H1 (cell line): ENCODE results near the gene PLCB1. TPM values are rescaled to one million over a fixed set of nuclear protein-coding genes. Genes with fewer than 3 reads are reported as not detected.

ENCODE experiments used
- CTCF ChIA-PET: fragments of 300-600 bp; sonication (Branson Sonifier 250); formaldehyde crosslinking; loops from one replicate; lab custom pipeline; 2021; ENCODE audit not compliant: partially characterized antibody; lab: Charles Lee
- POLR2A ChIA-PET: fragments of 300-600 bp; sonication (Branson Sonifier 250); formaldehyde crosslinking; loops from one replicate; lab custom pipeline; 2021; ENCODE audit warnings: inconsistent platforms; ENCODE audit not compliant: partially characterized antibody; lab: Charles Lee
- DNase-seq, 2 experiments: peaks; one replicate each; pipeline versions ENCODE4 v3.0.0 to v3.0.0-alpha.2; 2010 to 2022; ENCODE audit warnings: low spot score in 2 of 2, low read depth in 1 of 2, mixed read lengths in 1 of 2
- FAIRE-seq: peaks from 2 replicates; lab custom pipeline; 2011; peaks lifted over from hg19 to GRCh38; lab: Jason Lieb, UNC
- H2AFZ ChIP-seq: 2 replicates; pipeline ENCODE4 v1.8.1; 2012; ENCODE audit warnings: low read length, inconsistent platforms
- H2AK5ac ChIP-seq: 2 replicates; pipeline ENCODE4 v1.6.1; 2013; ENCODE audit warnings: low read depth, low read length
- H2BK120ac ChIP-seq: replicated peaks from 2 replicates; pipeline ENCODE3; 2013; ENCODE audit warnings: low read depth, low read length, inconsistent platforms
- H2BK12ac ChIP-seq: 2 replicates; pipeline ENCODE4 v1.6.1; 2013; ENCODE audit warnings: low read depth, low read length
- H2BK15ac ChIP-seq: 2 replicates; pipeline ENCODE4 v1.6.1; 2013; ENCODE audit warnings: low read length
- H2BK20ac ChIP-seq: 2 replicates; pipeline ENCODE4 v1.6.1; 2013; ENCODE audit warnings: low read length
- H2BK5ac ChIP-seq: 2 replicates; pipeline ENCODE4 v1.6.1; 2013; ENCODE audit warnings: low read depth, low read length
- H3K14ac ChIP-seq: 2 replicates; pipeline ENCODE4 v1.6.1; 2013; ENCODE audit warnings: inconsistent platforms; ENCODE audit not compliant: insufficient read length
- H3K18ac ChIP-seq: 2 replicates; pipeline ENCODE4 v1.6.1; 2013; ENCODE audit warnings: low read length; ENCODE audit errors: extremely low read depth
- H3K23ac ChIP-seq: 2 replicates; pipeline ENCODE4 v1.6.1; 2013; ENCODE audit warnings: inconsistent platforms; ENCODE audit not compliant: insufficient read length
- H3K23me2 ChIP-seq: 2 replicates; pipeline ENCODE4 v1.6.1; 2013; ENCODE audit warnings: low read depth, low read length
- H3K27ac ChIP-seq: 2 replicates; pipeline ENCODE4 v1.6.1; 2011; ENCODE audit warnings: low read depth, low read length, inconsistent platforms
- H3K27me3 ChIP-seq, 4 experiments: replicated peaks in 1 of 4; 1 replicate in 1 of 4; 2 replicates in 3 of 4; pipeline versions ENCODE4 v1.6.1 to v1.8.1; 2011 to 2013; ENCODE audit warnings: low read length in 3 of 4, mild to moderate bottlenecking in 3 of 4, inconsistent platforms in 2 of 4, mixed read lengths in 2 of 4, moderate library complexity in 1 of 4; ENCODE audit not compliant: control insufficient read depth in 3 of 4, insufficient read depth in 3 of 4; ENCODE audit errors: extremely low read depth in 1 of 4
- H3K36me3 ChIP-seq, 4 experiments: 2 replicates each; pipeline versions ENCODE4 v1.6.1 to v1.8.1; 2011 to 2013; ENCODE audit warnings: mild to moderate bottlenecking in 4 of 4, low read length in 3 of 4, moderate library complexity in 2 of 4, control low read depth in 1 of 4, inconsistent platforms in 1 of 4; ENCODE audit not compliant: insufficient read depth in 4 of 4, control insufficient read depth in 2 of 4
- H3K4ac ChIP-seq: replicated peaks from 2 replicates; pipeline ENCODE3; 2013; ENCODE audit warnings: low read length, low read depth, mixed read lengths, inconsistent platforms; ENCODE audit not compliant: insufficient read length
- H3K4me1 ChIP-seq, 4 experiments: replicated peaks in 1 of 4; 1 replicate in 1 of 4; 2 replicates in 3 of 4; pipeline versions ENCODE4 v1.6.1 to v1.8.1; 2011 to 2013; ENCODE audit warnings: low read length in 3 of 4, inconsistent platforms in 2 of 4, mixed read lengths in 1 of 4; ENCODE audit not compliant: insufficient read depth in 4 of 4, control insufficient read depth in 3 of 4
- H3K4me2 ChIP-seq, 2 experiments: 2 replicates each; pipeline versions ENCODE4 v1.6.1 to v1.8.1; 2011 to 2013; ENCODE audit warnings: low read depth in 2 of 2, low read length in 2 of 2, control low read depth in 1 of 2, inconsistent platforms in 1 of 2, mild to moderate bottlenecking in 1 of 2; ENCODE audit not compliant: insufficient read depth in 1 of 2
- H3K4me3 ChIP-seq, 4 experiments: fragments of 200-600, 300-600 bp in 1 of 4; sonication (generic), shearing (Covaris generic), sonication (Bioruptor Twin) in 1 of 4; 2 replicates each; pipeline versions ENCODE4 v1.5.1 to v1.8.1; 2011 to 2016; ENCODE audit warnings: low read length in 4 of 4, low read depth in 3 of 4, control low read depth in 2 of 4, inconsistent platforms in 2 of 4, mild to moderate bottlenecking in 2 of 4, mixed read lengths in 1 of 4, moderate library complexity in 1 of 4; ENCODE audit not compliant: insufficient read depth in 2 of 4; ENCODE audit errors: extremely low read depth in 1 of 4
- H3K56ac ChIP-seq: replicated peaks from 2 replicates; pipeline ENCODE3; 2013; ENCODE audit warnings: low read depth, mild to moderate bottlenecking, mixed read lengths, low read length, inconsistent platforms; ENCODE audit not compliant: insufficient read length
- H3K79me1 ChIP-seq: 2 replicates; pipeline ENCODE4 v1.6.1; 2013; ENCODE audit warnings: low read depth, low read length, control low read depth
- H3K79me2 ChIP-seq, 2 experiments: 2 replicates each; pipeline versions ENCODE4 v1.6.1 to v1.8.1; 2012 to 2013; ENCODE audit warnings: low read length in 2 of 2, mild to moderate bottlenecking in 2 of 2, inconsistent platforms in 1 of 2; ENCODE audit not compliant: insufficient read depth in 2 of 2, control insufficient read depth in 1 of 2
- H3K9ac ChIP-seq, 4 experiments: replicated peaks in 1 of 4; 1 replicate in 1 of 4; 2 replicates in 3 of 4; pipeline versions ENCODE4 v1.6.1 to v1.8.1; 2011 to 2013; ENCODE audit warnings: low read depth in 3 of 4, low read length in 3 of 4, control low read depth in 2 of 4, mild to moderate bottlenecking in 2 of 4, moderate library complexity in 2 of 4, inconsistent platforms in 1 of 4; ENCODE audit errors: extremely low read depth in 1 of 4
- H3K9me3 ChIP-seq, 2 experiments: 2 replicates each; pipeline versions ENCODE4 v1.6.1 to v1.8.1; 2012 to 2013; ENCODE audit warnings: mild to moderate bottlenecking in 2 of 2, moderate library complexity in 2 of 2, control low read depth in 1 of 2, inconsistent platforms in 1 of 2, low read depth in 1 of 2, low read length in 1 of 2, mixed read lengths in 1 of 2; ENCODE audit not compliant: insufficient read depth in 2 of 2
- H4K20me1 ChIP-seq, 2 experiments: replicated peaks in 1 of 2; 2 replicates each; pipeline versions ENCODE3 to v1.8.1; 2011 to 2013; ENCODE audit warnings: inconsistent platforms in 2 of 2, low read length in 2 of 2, mild to moderate bottlenecking in 1 of 2; ENCODE audit not compliant: insufficient read depth in 2 of 2, control insufficient read depth in 1 of 2
- H4K5ac ChIP-seq: 2 replicates; pipeline ENCODE4 v1.6.1; 2013; ENCODE audit warnings: low read length, low read depth, mixed read lengths, inconsistent platforms; ENCODE audit not compliant: insufficient read length
- H4K8ac ChIP-seq: 2 replicates; pipeline ENCODE4 v1.8.0; 2013; ENCODE audit warnings: mild to moderate bottlenecking, moderate library complexity, low read length, inconsistent platforms; ENCODE audit not compliant: insufficient read depth; ENCODE audit errors: extremely low read depth
- H4K91ac ChIP-seq: replicated peaks from 2 replicates; pipeline ENCODE3; 2013; ENCODE audit warnings: low read length, mixed read lengths, inconsistent platforms; ENCODE audit not compliant: insufficient read length
- CHD1 ChIP-seq: IDR thresholded peaks from 2 replicates; pipeline ENCODE4 v1.6.1; 2012; ENCODE audit warnings: low read depth, low read length, improper control_type of control experiment
- CHD2 ChIP-seq: IDR thresholded peaks from 2 replicates; pipeline ENCODE4 v1.6.1; 2012; ENCODE audit warnings: low read length, improper control_type of control experiment
- GABPA ChIP-seq: IDR thresholded peaks from 2 replicates; pipeline ENCODE4 v1.6.1; 2011; ENCODE audit warnings: mild to moderate bottlenecking, low read length, moderate library complexity, borderline replicate concordance; ENCODE audit not compliant: insufficient read depth
- GTF2F1 ChIP-seq: IDR thresholded peaks from 2 replicates; pipeline ENCODE4 v1.6.1; 2012; ENCODE audit warnings: low read depth, low read length, improper control_type of control experiment, borderline replicate concordance
- RNF2 ChIP-seq: fragments of 200-900, 300-1000 bp; sonication (generic); IDR thresholded peaks from 2 replicates; pipeline ENCODE4 v1.7.1; 2016; ENCODE audit warnings: borderline replicate concordance, low read depth, mild to moderate bottlenecking, antibody characterized with exemption, low read length; ENCODE audit not compliant: poor library complexity, severe bottlenecking; ENCODE audit errors: missing control alignments
- SAP30 ChIP-seq: fragments of 300-600 bp; sonication (generic); IDR thresholded peaks from 2 replicates; pipeline ENCODE4 v1.7.1; 2012; ENCODE audit warnings: low read length, moderate library complexity, mild to moderate bottlenecking, inconsistent platforms; ENCODE audit not compliant: insufficient read depth, insufficient replicate concordance
- WGBS, 2 experiments: shearing (Covaris generic) in 1 of 2; methylation state at CpG; one replicate each; pipeline versions ENCODE4 v1.1.6 to v1.1.7; 2013 to 2015; ENCODE audit warnings: low lambda C conversion rate in 2 of 2, mixed read lengths in 2 of 2, inconsistent platforms in 1 of 2, low coverage in 1 of 2, missing lambda C conversion rate in 1 of 2; ENCODE audit not compliant: insufficient replicate concordance in 2 of 2, insufficient coverage in 1 of 2, insufficient read length in 1 of 2; ENCODE audit errors: extremely low coverage in 1 of 2, missing lambda C conversion rate in 1 of 2; 5-methylcytosine and 5-hydroxymethylcytosine counted together
- polyA plus RNA-seq, 7 experiments: library from polyadenylated mRNA; depleted of rRNA in 3 of 7; stranded (reverse) in 5 of 7; unstranded in 2 of 7; fragments of >200 nt in 5 of 7; fragments of 200-250 nt in 2 of 7; gene quantifications; 1 replicate in 5 of 7; 2 replicates in 1 of 7; 4 replicates in 1 of 7; pipeline versions ENCODE4 v1.2.1 to v1.2.3, GENCODE V29; 2011 to 2013; ENCODE audit warnings: missing spikeins in 2 of 7, mixed read lengths in 2 of 7
- total RNA-seq: library from RNA; stranded (reverse); fragmentation: NEBNext Ultra II Directional; extraction: Animal tissue kit (Norgen Biotek cat#: 25700); gene quantifications from 2 replicates; pipeline ENCODE4 v1.2.1, GENCODE V29; 2021

The PLCB1 gene
- total and polyA plus RNA-seq, 2 of the 8 experiments (the other 6 are each of a cell fraction or from before 2014, with no cell fraction given), result 2.6 to 9.1 TPM

DNA sequence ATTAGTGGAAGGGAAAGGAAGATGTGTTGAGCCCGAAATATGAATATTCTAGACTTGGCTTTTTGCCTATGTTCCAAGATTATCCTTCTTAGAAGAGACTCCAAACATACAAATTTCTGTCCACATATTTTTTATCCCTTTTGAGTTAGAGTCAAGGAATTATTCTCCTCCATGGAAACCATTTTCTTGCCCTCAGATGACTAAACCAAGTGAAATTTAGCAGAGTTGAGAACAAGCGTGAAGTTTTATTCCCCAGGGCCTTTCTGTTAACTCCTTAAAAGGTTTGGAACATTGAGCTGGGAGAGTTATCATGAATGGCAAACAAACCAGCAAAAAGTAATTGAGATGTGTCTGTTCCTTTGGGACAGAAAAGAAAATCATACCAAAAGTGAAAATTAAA, 650.7 kb downstream of the PLCB1 start:
- H3K23me2 ChIP-seq, result 0 out of 2 replicates have a peak, but pooled peaks cover 3% of the 10 kb centered on the region
- H3K56ac ChIP-seq, result no peak overlapping the region
- H4K91ac ChIP-seq, result no peak overlapping the region
- H2BK120ac ChIP-seq, result no peak overlapping the region
- H2BK15ac ChIP-seq, result no peak overlapping the region
- TF ChIP-seq SAP30, result no peak
- TF ChIP-seq RNF2, result no peak
- no peak for TF ChIP-seq CHD1
- no peak for TF ChIP-seq GABPA
- no peak for TF ChIP-seq CHD2
- TF ChIP-seq GTF2F1, result no peak
- H3K4me3 ChIP-seq, result no peak overlapping the region
- no peaks in the 10 kb centered on the region; a peak in 1 of 8 replicates for H3K36me3 ChIP-seq
- no peaks in the 10 kb centered on the region for H3K79me1 ChIP-seq
- peak; percentile 48 for FAIRE-seq
- H2AK5ac ChIP-seq, result no peak overlapping the region
- no peaks in the 10 kb centered on the region for H4K20me1 ChIP-seq
- no peak overlapping the region for H3K27ac ChIP-seq
- H2BK5ac ChIP-seq, result no peak overlapping the region
- H3K27me3 ChIP-seq, result no peaks in the 10 kb centered on the region
- H4K5ac ChIP-seq, result no peak overlapping the region
- no peak overlapping the region for H2AFZ ChIP-seq
- no peak overlapping the region for H2BK12ac ChIP-seq
- H3K79me2 ChIP-seq, result no peaks in the 10 kb centered on the region
- H3K9me3 ChIP-seq, result no peaks in the 10 kb centered on the region; a peak in 1 of 4 replicates
- H3K23ac ChIP-seq, result no peak overlapping the region
- H3K4me2 ChIP-seq, result no peak overlapping the region
- H3K4me1 ChIP-seq, result peaks cover 0 to 2% (median 0%) of the 10 kb centered on the region in 4 experiments; a peak in 3 of 7 replicates
- H3K18ac ChIP-seq, result no peak overlapping the region
- no peak overlapping the region for H3K14ac ChIP-seq
- POLR2A ChIA-PET, result no interaction called here
- CTCF ChIA-PET, result interaction anchor here (0.6 to 1.8 kb wide), 3 partner anchors 10 to 20 kb away, joined by 3 to 4 read pairs (median 3); no protein-coding TSS in a partner anchor
- no peak overlapping the region for H2BK20ac ChIP-seq
- no peak for DNase-seq
- H3K4ac ChIP-seq, result no peak overlapping the region
- no peak overlapping the region for H3K9ac ChIP-seq
- H4K8ac ChIP-seq, result no peak overlapping the region
- WGBS, 2 experiments, result 86% methylated on average over 2 of the region's 2 CpGs; no CpG with 5 or more reads in 1 of the 2 experiments
